ENCODE measurements around the gene ART3.

- TF ChIP-seq CTCF (conservative IDR thresholded peaks at IDR 0.05; ENCODE audit: low read length): peak; percentile 96
- TF ChIP-seq EZH2phosphoT487 (IDR thresholded peaks at IDR 0.05; ENCODE audit: borderline replicate concordance, low read depth, low read length): no peak
Measured at GRCh38 chr4:76067652-76068286, 6.7 kb upstream of the ART3 start.

Measured in OCI-LY7 (cell line).